IMR-90 (cell line): Measurements from ENCODE around the gene SPTBN5. TPM values are rescaled to one million over a fixed set of nuclear protein-coding genes. Genes with fewer than 3 reads are reported as not detected.
A peak's percentile ranks its signal among the peaks of the same experiment; 100 is the strongest.

ENCODE experiments used
- ATAC-seq: fragments of 200-7000 bp; cut with Tn5 transposase; 2 replicates; pipeline ENCODE4 v1.9.1; 2020; ENCODE audit warnings: low read depth, mild to moderate bottlenecking, moderate library complexity
- BruUV-seq: library from RNA; stranded (reverse); fragments of 400-500 nt; replicated peaks from 2 replicates; lab custom pipeline; 2021; lab: Mats Ljungman, UMichigan
- CTCF ChIA-PET: fragments of 300-600 bp; formaldehyde crosslinking; extraction: SDS; loops from one replicate; lab custom pipeline; 2021; ENCODE audit warnings: antibody characterized with exemption; lab: Yijun Ruan, JAX
- POLR2A ChIA-PET: fragments of 300-600 bp; sonication (Branson Sonifier 250); formaldehyde crosslinking; loops from one replicate; lab custom pipeline; 2022; ENCODE audit warnings: antibody characterized with exemption; ENCODE audit not compliant: unreplicated experiment; lab: Charles Lee
- DNase-seq: peaks from one replicate; pipeline ENCODE4 v3.0.0; 2013
- H2AFZ ChIP-seq: replicated peaks from 2 replicates; pipeline ENCODE3; 2013; ENCODE audit warnings: low read length, mild to moderate bottlenecking; ENCODE audit not compliant: poor library complexity
- H2AK5ac ChIP-seq: 2 replicates; pipeline ENCODE4 v1.6.1; 2013; ENCODE audit warnings: low read depth, low read length, inconsistent platforms
- H2AK9ac ChIP-seq: replicated peaks from 2 replicates; pipeline ENCODE3; 2013; ENCODE audit warnings: mild to moderate bottlenecking, low read depth, low read length, moderate library complexity; ENCODE audit not compliant: poor library complexity
- H2BK120ac ChIP-seq: 2 replicates; pipeline ENCODE4 v1.6.1; 2013; ENCODE audit warnings: low read depth, low read length, inconsistent platforms
- H2BK15ac ChIP-seq: 3 replicates; pipeline ENCODE4 v1.6.1; 2013; ENCODE audit warnings: low read depth, low read length, inconsistent platforms
- H2BK20ac ChIP-seq: 2 replicates; pipeline ENCODE4 v1.6.1; 2013; ENCODE audit warnings: low read depth, mild to moderate bottlenecking, inconsistent platforms, low read length, moderate library complexity
- H2BK5ac ChIP-seq: 2 replicates; pipeline ENCODE4 v1.6.1; 2013; ENCODE audit warnings: mild to moderate bottlenecking, low read depth, low read length, inconsistent platforms; ENCODE audit not compliant: poor library complexity, severe bottlenecking
- H3K14ac ChIP-seq: replicated peaks from 2 replicates; pipeline ENCODE4 v1.6.1; 2013; ENCODE audit warnings: low read depth, low read length, inconsistent platforms
- H3K18ac ChIP-seq: 2 replicates; pipeline ENCODE4 v1.6.1; 2013; ENCODE audit warnings: low read depth, low read length, control low read depth
- H3K23ac ChIP-seq: 2 replicates; pipeline ENCODE4 v1.6.1; 2013; ENCODE audit warnings: low read depth, low read length, inconsistent platforms
- H3K27ac ChIP-seq: 2 replicates; pipeline ENCODE4 v1.5.1; 2013; ENCODE audit warnings: mild to moderate bottlenecking, control low read depth, low read length; ENCODE audit not compliant: insufficient read depth
- H3K27me3 ChIP-seq: 2 replicates; pipeline ENCODE4 v1.6.1; 2013; ENCODE audit warnings: low read length; ENCODE audit not compliant: control insufficient read depth, insufficient read depth
- H3K36me3 ChIP-seq: 2 replicates; pipeline ENCODE4 v1.6.1; 2013; ENCODE audit warnings: low read length, mixed read lengths; ENCODE audit not compliant: control insufficient read depth, insufficient read depth
- H3K4ac ChIP-seq: 2 replicates; pipeline ENCODE4 v1.6.1; 2013; ENCODE audit warnings: low read depth, low read length, inconsistent platforms
- H3K4me1 ChIP-seq: 2 replicates; pipeline ENCODE4 v1.6.1; 2013; ENCODE audit warnings: low read length, mixed read lengths; ENCODE audit not compliant: control insufficient read depth, insufficient read depth
- H3K4me2 ChIP-seq: 2 replicates; pipeline ENCODE4 v1.6.1; 2013; ENCODE audit warnings: low read depth, mild to moderate bottlenecking, control low read depth, low read length, moderate library complexity
- H3K4me3 ChIP-seq: 2 replicates; pipeline ENCODE4 v1.5.1; 2013; ENCODE audit warnings: low read depth, mild to moderate bottlenecking, control low read depth, low read length, moderate library complexity; ENCODE audit not compliant: insufficient read depth
- H3K56ac ChIP-seq: 2 replicates; pipeline ENCODE4 v1.6.1; 2013; ENCODE audit warnings: low read length, inconsistent platforms; ENCODE audit not compliant: insufficient read depth; ENCODE audit errors: extremely low read depth
- H3K79me1 ChIP-seq, 2 experiments: 2 replicates each; pipeline ENCODE4 v1.6.1; 2013; ENCODE audit warnings: low read length in 2 of 2, inconsistent platforms in 1 of 2, low read depth in 1 of 2
- H3K9ac ChIP-seq: 2 replicates; pipeline ENCODE4 v1.6.1; 2013; ENCODE audit warnings: low read depth, low read length, control low read depth
- H3K9me1 ChIP-seq: 2 replicates; pipeline ENCODE4 v1.6.1; 2013; ENCODE audit warnings: low read length, inconsistent platforms; ENCODE audit not compliant: insufficient read depth
- H3K9me3 ChIP-seq: 2 replicates; pipeline ENCODE4 v1.6.1; 2013; ENCODE audit warnings: low read length; ENCODE audit not compliant: control insufficient read depth, insufficient read depth
- H4K20me1 ChIP-seq: 2 replicates; pipeline ENCODE4 v1.6.1; 2013; ENCODE audit warnings: low read length, inconsistent platforms; ENCODE audit not compliant: insufficient read depth
- H4K5ac ChIP-seq: 2 replicates; pipeline ENCODE4 v1.6.1; 2013; ENCODE audit warnings: mild to moderate bottlenecking, low read depth, low read length, control low read depth
- H4K8ac ChIP-seq, 2 experiments: 2 replicates each; pipeline ENCODE4 v1.6.1; 2013; ENCODE audit warnings: low read depth in 2 of 2, low read length in 2 of 2, control low read depth in 1 of 2, inconsistent platforms in 1 of 2
- H4K91ac ChIP-seq: 2 replicates; pipeline ENCODE4 v1.6.1; 2013; ENCODE audit warnings: low read depth, low read length, inconsistent platforms; ENCODE audit not compliant: insufficient read depth
- BHLHE40 ChIP-seq: fragments of 150-350 bp; IDR thresholded peaks from 2 replicates; pipeline ENCODE4 v1.6.1; 2016; ENCODE audit warnings: mild to moderate bottlenecking, low read depth, low read length
- CHD1 ChIP-seq: IDR thresholded peaks from 2 replicates; pipeline ENCODE4 v1.6.1; 2012; ENCODE audit warnings: low read depth, low read length, improper control_type of control experiment
- FOS ChIP-seq: fragments of 150-350 bp; IDR thresholded peaks from 2 replicates; pipeline ENCODE4 v1.6.1; 2016; ENCODE audit warnings: low read depth, low read length
- MAFK ChIP-seq: IDR thresholded peaks from 2 replicates; pipeline ENCODE4 v1.6.1; 2012; ENCODE audit warnings: low read depth, low read length, improper control_type of control experiment
- MXI1 ChIP-seq: IDR thresholded peaks from 2 replicates; pipeline ENCODE4 v1.6.1; 2012; ENCODE audit warnings: low read depth, mild to moderate bottlenecking, low read length, moderate library complexity, borderline replicate concordance
- NFE2L2 ChIP-seq: fragments of 150-350 bp; IDR thresholded peaks from 2 replicates; pipeline ENCODE4 v1.6.1; 2016; ENCODE audit warnings: low read depth, mild to moderate bottlenecking, low read length
- POLR2A ChIP-seq: IDR thresholded peaks from 2 replicates; pipeline ENCODE4 v1.6.1; 2012; ENCODE audit warnings: mild to moderate bottlenecking, low read depth, low read length
- RAD21 ChIP-seq: IDR thresholded peaks from 2 replicates; pipeline ENCODE4 v1.6.1; 2012; ENCODE audit warnings: low read length, improper control_type of control experiment
- RCOR1 ChIP-seq: IDR thresholded peaks from 2 replicates; pipeline ENCODE4 v1.6.1; 2012; ENCODE audit warnings: mild to moderate bottlenecking, low read length, improper control_type of control experiment; ENCODE audit not compliant: insufficient replicate concordance
- RFX5 ChIP-seq: IDR thresholded peaks from 2 replicates; pipeline ENCODE4 v1.8.0; 2012; ENCODE audit warnings: low read depth, mild to moderate bottlenecking, low read length, moderate library complexity
- SMC3 ChIP-seq: fragments of 150-350 bp; IDR thresholded peaks from 2 replicates; pipeline ENCODE4 v1.6.1; 2016; ENCODE audit warnings: low read depth, mild to moderate bottlenecking, antibody characterized with exemption, low read length, moderate library complexity
- WGBS, 2 experiments: methylation state at CpG; one replicate each; pipeline versions ENCODE4 v1.1.5 to v1.1.7; 2013; ENCODE audit warnings: missing lambda C conversion rate in 2 of 2; ENCODE audit not compliant: insufficient read length in 1 of 2; ENCODE audit errors: extremely low coverage in 2 of 2; 5-methylcytosine and 5-hydroxymethylcytosine counted together
- dilution Hi-C: fragments of 300-500 bp; cut with HindIII; formaldehyde crosslinking; loops from one replicate; pipeline ENCODE4 v1.14.3; 2018; ENCODE audit warnings: low sequenced_read_pairs; ENCODE audit not compliant: unreplicated experiment
- in situ Hi-C: fragments of 300-500 bp; cut with MboI; formaldehyde crosslinking; loops from 3 replicates; pipeline ENCODE4 v1.14.3; 2019; ENCODE audit warnings: low sequenced_read_pairs, inconsistent platforms, mixed read lengths
- intact Hi-C: fragments of 100-400 bp; cut with micrococcal nuclease; formaldehyde crosslinking; loops from 2 replicates; pipeline ENCODE4 v1.10.0; 2022
- polyA plus RNA-seq, 3 experiments: library from polyadenylated mRNA; depleted of rRNA; stranded (reverse); fragments of >200 nt; gene quantifications; 2 replicates each; pipeline ENCODE4 v1.2.3, GENCODE V29; 2012; ENCODE audit warnings: low replicate concordance in 1 of 3
- total RNA-seq: library from RNA; depleted of rRNA; stranded (reverse); fragments of >200 nt; gene quantifications from 2 replicates; pipeline ENCODE4 v1.2.3, GENCODE V29; 2012
- TF ChIP-seq, protein P1 (sequence below): fragments of 150-350 bp; IDR thresholded peaks from 2 replicates; pipeline ENCODE4 v1.6.1; 2016; ENCODE audit warnings: low read depth, mild to moderate bottlenecking, low read length, moderate library complexity, borderline replicate concordance
- TF ChIP-seq, protein P2 (sequence below): conservative IDR thresholded peaks from 2 replicates; pipeline ENCODE4 v1.5.1; 2012; ENCODE audit warnings: mild to moderate bottlenecking, low read depth, low read length, improper control_type of control experiment
- TF ChIP-seq, protein P3 (sequence below): fragments of 150-350 bp; IDR thresholded peaks from 2 replicates; pipeline ENCODE4 v1.6.1; 2017; ENCODE audit warnings: mild to moderate bottlenecking, antibody characterized with exemption, low read length, low read depth

SPTBN5 gene
- total and polyA plus RNA-seq, 2 of the 4 experiments (the other 2 are of a cell fraction): under 0.01 to 0.38 TPM

DNA sequence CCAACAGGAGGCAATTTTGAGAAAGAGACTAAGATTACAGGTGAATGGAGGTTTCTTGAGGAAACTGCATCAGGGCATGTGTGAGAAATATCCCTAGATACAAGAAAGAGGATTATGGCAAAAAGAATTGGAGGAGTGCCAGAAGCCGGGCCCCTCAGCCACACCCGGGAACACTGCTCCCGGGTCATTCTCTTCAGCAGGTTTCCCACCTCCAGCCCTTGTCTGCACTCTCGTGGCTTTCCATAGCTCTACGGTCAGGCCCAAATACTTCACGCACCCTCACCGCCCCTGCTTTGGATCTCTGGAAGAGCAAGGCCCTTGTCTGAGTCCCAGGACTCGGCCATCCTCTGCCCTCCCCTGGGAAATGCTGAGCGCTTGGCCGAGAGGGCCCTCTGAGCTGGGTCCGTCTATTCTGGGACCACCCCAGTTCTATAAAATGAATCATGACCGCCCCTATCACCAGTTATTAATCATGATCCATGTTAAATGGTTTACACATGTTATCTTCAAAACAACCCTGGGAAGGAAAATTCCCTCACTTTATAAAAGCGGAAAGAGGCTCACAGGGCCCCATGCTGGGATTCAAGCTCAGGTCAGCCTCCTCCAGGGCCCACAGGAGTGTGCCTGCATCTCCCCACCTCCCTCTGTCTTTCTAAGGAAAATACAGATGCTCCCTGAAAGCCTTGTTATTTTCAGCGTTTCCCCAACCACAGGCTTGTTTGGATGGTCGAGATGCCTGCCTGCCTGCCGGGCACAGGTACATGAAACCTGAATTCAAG is 38.8 kb upstream of the SPTBN5 start:
- Histone ChIP-seq H3K14ac (peak overlapping the region; percentile 73), H2BK120ac (peak overlapping the region; percentile 75; the same call in 1 of the 2 replicates), H3K4me1 (peaks cover 29% of the 10 kb centered on the region), H3K4ac (peak overlapping the region; percentile 80), H3K4me3 (no peak overlapping the region), H3K23ac (peak overlapping the region; percentile 64; the same call in 1 of the 2 replicates), H3K27me3 (no peaks in the 10 kb centered on the region), H3K18ac (no peak overlapping the region), H3K9ac (no peak overlapping the region), H3K9me3 (no peaks in the 10 kb centered on the region), H3K27ac (no peak overlapping the region), H4K5ac (no peak overlapping the region), H4K20me1 (peaks cover 14% of the 10 kb centered on the region; the same call in 1 of the 2 replicates), H3K79me1 (peaks cover 40 to 81% of the 10 kb centered on the region in 2 experiments), H2AFZ (no peak overlapping the region), H4K91ac (0 out of 2 replicates have a peak overlapping the region, but pooled peaks have one; percentile 54), H2BK5ac (no peak overlapping the region), H2BK20ac (peak overlapping the region; percentile 27), H3K56ac (no peak overlapping the region), H2AK5ac (peak overlapping the region; percentile 85), H3K36me3 (no peaks in the 10 kb centered on the region), H3K4me2 (no peak overlapping the region), H2BK15ac (peak overlapping the region; percentile 54; the same call in 1 of the 3 replicates), H4K8ac (peak overlapping the region in 1 of 2 experiments; percentile 6; a peak in 1 of 4 replicates), H2AK9ac (peak overlapping the region; percentile 9), H3K9me1 (peaks cover 44% of the 10 kb centered on the region)
- no peak for TF ChIP-seq BHLHE40
- no peak for TF ChIP-seq NFE2L2
- no peak for TF ChIP-seq RFX5
- no peak for TF ChIP-seq MAFK
- no peak for TF ChIP-seq FOS
- TF ChIP-seq SMC3: no peak
- TF ChIP-seq RCOR1: no peak
- no peak for TF ChIP-seq POLR2A
- no peak for TF ChIP-seq RAD21
- TF ChIP-seq, protein P1, sequence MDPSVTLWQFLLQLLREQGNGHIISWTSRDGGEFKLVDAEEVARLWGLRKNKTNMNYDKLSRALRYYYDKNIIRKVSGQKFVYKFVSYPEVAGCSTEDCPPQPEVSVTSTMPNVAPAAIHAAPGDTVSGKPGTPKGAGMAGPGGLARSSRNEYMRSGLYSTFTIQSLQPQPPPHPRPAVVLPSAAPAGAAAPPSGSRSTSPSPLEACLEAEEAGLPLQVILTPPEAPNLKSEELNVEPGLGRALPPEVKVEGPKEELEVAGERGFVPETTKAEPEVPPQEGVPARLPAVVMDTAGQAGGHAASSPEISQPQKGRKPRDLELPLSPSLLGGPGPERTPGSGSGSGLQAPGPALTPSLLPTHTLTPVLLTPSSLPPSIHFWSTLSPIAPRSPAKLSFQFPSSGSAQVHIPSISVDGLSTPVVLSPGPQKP: no peak
- TF ChIP-seq, protein P2, sequence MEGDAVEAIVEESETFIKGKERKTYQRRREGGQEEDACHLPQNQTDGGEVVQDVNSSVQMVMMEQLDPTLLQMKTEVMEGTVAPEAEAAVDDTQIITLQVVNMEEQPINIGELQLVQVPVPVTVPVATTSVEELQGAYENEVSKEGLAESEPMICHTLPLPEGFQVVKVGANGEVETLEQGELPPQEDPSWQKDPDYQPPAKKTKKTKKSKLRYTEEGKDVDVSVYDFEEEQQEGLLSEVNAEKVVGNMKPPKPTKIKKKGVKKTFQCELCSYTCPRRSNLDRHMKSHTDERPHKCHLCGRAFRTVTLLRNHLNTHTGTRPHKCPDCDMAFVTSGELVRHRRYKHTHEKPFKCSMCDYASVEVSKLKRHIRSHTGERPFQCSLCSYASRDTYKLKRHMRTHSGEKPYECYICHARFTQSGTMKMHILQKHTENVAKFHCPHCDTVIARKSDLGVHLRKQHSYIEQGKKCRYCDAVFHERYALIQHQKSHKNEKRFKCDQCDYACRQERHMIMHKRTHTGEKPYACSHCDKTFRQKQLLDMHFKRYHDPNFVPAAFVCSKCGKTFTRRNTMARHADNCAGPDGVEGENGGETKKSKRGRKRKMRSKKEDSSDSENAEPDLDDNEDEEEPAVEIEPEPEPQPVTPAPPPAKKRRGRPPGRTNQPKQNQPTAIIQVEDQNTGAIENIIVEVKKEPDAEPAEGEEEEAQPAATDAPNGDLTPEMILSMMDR: no peak
- TF ChIP-seq, protein P3, sequence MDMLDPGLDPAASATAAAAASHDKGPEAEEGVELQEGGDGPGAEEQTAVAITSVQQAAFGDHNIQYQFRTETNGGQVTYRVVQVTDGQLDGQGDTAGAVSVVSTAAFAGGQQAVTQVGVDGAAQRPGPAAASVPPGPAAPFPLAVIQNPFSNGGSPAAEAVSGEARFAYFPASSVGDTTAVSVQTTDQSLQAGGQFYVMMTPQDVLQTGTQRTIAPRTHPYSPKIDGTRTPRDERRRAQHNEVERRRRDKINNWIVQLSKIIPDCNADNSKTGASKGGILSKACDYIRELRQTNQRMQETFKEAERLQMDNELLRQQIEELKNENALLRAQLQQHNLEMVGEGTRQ: no peak
- TF ChIP-seq MXI1: no peak
- TF ChIP-seq CHD1: no peak
- dilution Hi-C loops (no loop called here), in situ Hi-C loops (no loop called here), intact Hi-C loops (loop anchor here (5.0 kb wide), 1 partner anchor 125 kb away; no protein-coding TSS in a partner anchor)
- no peak for DNase-seq
- no peak for ATAC-seq
- 75% methylated on average over 4 of the region's 16 CpGs; no CpG with 5 or more reads in 1 of the 2 experiments for WGBS, 2 experiments
- BruUV-seq: no TSS peak
- CTCF ChIA-PET: no interaction called here
- POLR2A ChIA-PET: no interaction called here
